ENCODE results near the gene TUBGCP5.
"Not testable (repeated sequence)": the region's sequence is repeated elsewhere in the genome, so short reads cannot be mapped to it uniquely, and the experiment has no call there.

Gene TUBGCP5

DNA sequence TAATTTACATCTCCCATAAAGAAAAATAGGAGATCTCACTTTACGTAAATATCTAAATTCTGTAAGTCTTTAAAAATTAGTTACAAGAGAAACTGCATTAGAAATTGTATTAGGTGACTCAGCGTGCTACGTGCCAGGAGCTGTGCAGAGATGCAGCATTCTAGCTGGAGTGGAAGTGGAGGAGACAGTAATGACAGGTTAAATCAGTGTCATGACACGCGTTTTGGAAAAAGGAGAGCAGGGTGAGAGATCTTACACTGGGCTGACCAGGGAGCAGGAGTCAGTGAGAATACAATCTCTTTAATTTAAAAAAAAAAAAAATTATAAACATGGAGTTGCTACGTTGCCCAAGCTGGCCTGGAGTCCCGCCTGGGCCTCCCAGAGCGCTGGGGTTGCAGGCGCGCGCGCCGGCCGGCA, 635 bp downstream of the TUBGCP5 start:
- Histone ChIP-seq H3K9ac (ENCODE audit: low read length) (peak overlapping the region; percentile 90), H3K4me3 (ENCODE audit: low read length) (peak overlapping the region; percentile 85), H3K36me3 (ENCODE audit: control insufficient read depth, insufficient read depth, low read length, severe bottlenecking) (peaks cover 28% of the 10 kb centered on the region), H3K4me1 (ENCODE audit: control insufficient read depth, insufficient read depth, low read length) (peaks cover 13% of the 10 kb centered on the region), H3K9me3 (ENCODE audit: control insufficient read depth, low read length) (no peaks in the 10 kb centered on the region), H3K27me3 (replicated peaks; ENCODE audit: control insufficient read depth, insufficient read depth, low read length) (no peaks in the 10 kb centered on the region)
- peak; percentile 66 for DNase-seq (ENCODE audit: low read depth)

GRCh38 chr15:23035964-23036566, 3.3 kb downstream of the TUBGCP5 start:
- no peak overlapping the region for H3K4me3 ChIP-seq (ENCODE audit: low read length)
- no peaks in the 10 kb centered on the region for H3K9me3 ChIP-seq (ENCODE audit: control insufficient read depth, low read length)
- H3K36me3 ChIP-seq (ENCODE audit: control insufficient read depth, insufficient read depth, low read length, severe bottlenecking) = peaks cover 51% of the 10 kb centered on the region
- no peaks in the 10 kb centered on the region for H3K27me3 ChIP-seq (replicated peaks; ENCODE audit: control insufficient read depth, insufficient read depth, low read length)
- H3K4me1 ChIP-seq (ENCODE audit: control insufficient read depth, insufficient read depth, low read length) = peaks cover 13% of the 10 kb centered on the region
- H3K9ac ChIP-seq (ENCODE audit: low read length) = peak overlapping the region; percentile 20
- peak; percentile 67 for DNase-seq (ENCODE audit: low read depth)

DNA sequence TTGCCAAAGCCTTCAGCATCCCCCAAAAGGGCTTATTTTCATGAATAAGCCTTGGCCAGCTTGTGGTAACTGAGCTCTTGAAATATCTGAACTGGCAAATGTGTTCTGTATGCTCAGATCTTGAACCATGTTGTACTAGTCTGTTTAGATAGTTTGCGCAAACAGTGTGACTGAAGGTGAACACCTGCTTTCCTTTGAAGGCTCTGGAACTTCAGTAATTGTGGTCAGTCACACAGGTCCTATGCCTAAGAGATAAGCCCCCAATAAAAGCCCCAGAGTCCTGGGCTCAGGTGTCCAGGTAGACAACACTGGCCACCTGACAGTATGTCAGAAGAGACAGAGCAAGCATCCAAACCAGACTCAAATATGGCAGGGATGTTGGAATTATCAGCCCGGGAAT, 5.4 kb downstream of the TUBGCP5 start:
- Histone ChIP-seq H3K36me3 (ENCODE audit: control insufficient read depth, insufficient read depth, low read length, severe bottlenecking) (peaks cover 72% of the 10 kb centered on the region), H3K9me3 (ENCODE audit: control insufficient read depth, low read length) (no peaks in the 10 kb centered on the region)

GRCh38 chr15:23026218-23026617, 13.2 kb downstream of the TUBGCP5 start:
- no peak for DNase-seq (ENCODE audit: low read depth)
- peaks cover 99% of the 10 kb centered on the region for H3K36me3 ChIP-seq (ENCODE audit: control insufficient read depth, insufficient read depth, low read length, severe bottlenecking)

More for the DNA sequence above, 5.4 kb downstream of the TUBGCP5 start:
- Histone ChIP-seq H3K9ac (ENCODE audit: low read length) (no peak overlapping the region), H3K4me3 (ENCODE audit: low read length) (no peak overlapping the region), H3K4me1 (ENCODE audit: control insufficient read depth, insufficient read depth, low read length) (peaks cover 9% of the 10 kb centered on the region), H3K27me3 (replicated peaks; ENCODE audit: control insufficient read depth, insufficient read depth, low read length) (no peaks in the 10 kb centered on the region)
- no peak for DNase-seq (ENCODE audit: low read depth)

DNA sequence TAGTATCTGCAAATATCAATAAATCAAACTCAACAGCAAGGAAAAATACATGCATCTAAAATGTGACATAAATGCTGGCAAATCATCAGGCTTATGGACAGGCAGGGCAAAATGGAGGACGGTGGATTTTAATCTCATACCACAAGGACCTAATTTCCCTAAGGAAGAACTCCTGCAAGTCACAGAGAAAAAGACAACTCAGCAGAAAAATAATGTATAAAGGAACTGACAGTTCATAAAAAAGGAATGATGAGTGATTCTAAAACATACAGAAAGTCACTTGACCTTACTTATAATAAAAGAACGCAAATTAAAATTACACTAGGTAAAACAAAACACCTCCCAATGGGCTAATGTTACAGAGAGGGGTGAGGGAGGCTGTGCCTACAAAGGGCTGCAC, 17.2 kb downstream of the TUBGCP5 start:
- peaks cover 97% of the 10 kb centered on the region for H3K36me3 ChIP-seq (ENCODE audit: control insufficient read depth, insufficient read depth, low read length, severe bottlenecking)
- H3K9me3 ChIP-seq (ENCODE audit: control insufficient read depth, low read length) = no peaks in the 10 kb centered on the region

More at GRCh38 chr15:23026218-23026617, 13.2 kb downstream of the TUBGCP5 start:
- H3K9ac ChIP-seq (ENCODE audit: low read length) = no peak overlapping the region
- no peak overlapping the region for H3K4me3 ChIP-seq (ENCODE audit: low read length)
- no peaks in the 10 kb centered on the region for H3K4me1 ChIP-seq (ENCODE audit: control insufficient read depth, insufficient read depth, low read length)
- H3K9me3 ChIP-seq (ENCODE audit: control insufficient read depth, low read length) = no peaks in the 10 kb centered on the region
- no peaks in the 10 kb centered on the region for H3K27me3 ChIP-seq (replicated peaks; ENCODE audit: control insufficient read depth, insufficient read depth, low read length)

DNA sequence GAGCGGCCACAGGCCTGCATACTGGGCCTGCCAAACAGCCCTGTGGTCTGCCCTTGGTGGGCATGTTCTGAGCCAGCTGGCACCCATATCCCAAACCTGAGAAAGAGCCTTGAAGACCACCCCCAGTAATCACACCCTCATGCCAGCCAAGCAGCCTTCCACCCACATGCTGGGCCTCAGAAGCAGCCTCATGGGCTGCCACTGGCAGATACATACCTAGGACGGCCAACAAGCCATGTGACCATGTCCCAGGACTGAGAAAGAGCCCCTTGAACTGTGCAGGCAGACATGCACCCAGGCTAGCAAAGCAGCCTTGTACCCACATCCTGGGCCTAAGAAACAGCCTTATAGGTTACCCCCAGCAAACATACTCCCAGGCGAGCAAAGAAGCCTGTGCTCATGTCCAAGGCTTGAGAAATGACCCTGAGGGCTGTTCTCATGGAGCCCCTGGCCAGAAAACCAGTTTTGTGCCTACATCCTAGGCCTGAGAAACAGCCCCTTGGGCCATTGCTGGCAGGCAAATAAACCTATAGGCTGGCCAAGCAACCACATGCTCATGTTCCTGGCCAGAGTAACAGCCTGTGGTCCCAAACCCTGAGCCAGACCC, 24.9 kb downstream of the TUBGCP5 start:
- DNase-seq (ENCODE audit: low read depth) = no peak
- Histone ChIP-seq H3K9me3 (ENCODE audit: control insufficient read depth, low read length) (no peaks in the 10 kb centered on the region), H3K9ac (ENCODE audit: low read length) (no peak overlapping the region), H3K4me3 (ENCODE audit: low read length) (no peak overlapping the region), H3K36me3 (ENCODE audit: control insufficient read depth, insufficient read depth, low read length, severe bottlenecking) (peaks cover 77% of the 10 kb centered on the region), H3K27me3 (replicated peaks; ENCODE audit: control insufficient read depth, insufficient read depth, low read length) (no peaks in the 10 kb centered on the region), H3K4me1 (ENCODE audit: control insufficient read depth, insufficient read depth, low read length) (no peaks in the 10 kb centered on the region)

More for the DNA sequence above, 17.2 kb downstream of the TUBGCP5 start:
- Histone ChIP-seq H3K9ac (ENCODE audit: low read length) (no peak overlapping the region), H3K27me3 (replicated peaks; ENCODE audit: control insufficient read depth, insufficient read depth, low read length) (no peaks in the 10 kb centered on the region), H3K4me1 (ENCODE audit: control insufficient read depth, insufficient read depth, low read length) (no peaks in the 10 kb centered on the region), H3K4me3 (ENCODE audit: low read length) (no peak overlapping the region)
- no peak for DNase-seq (ENCODE audit: low read depth)

- no peak for DNase-seq (ENCODE audit: low read depth)
Observed at GRCh38 chr15:23013681-23014080, 25.7 kb downstream of the TUBGCP5 start.

GRCh38 chr15:23012616-23013015, 26.8 kb downstream of the TUBGCP5 start:
- not testable (repeated sequence) for H3K27me3 ChIP-seq (replicated peaks; ENCODE audit: control insufficient read depth, insufficient read depth, low read length); H3K4me1 ChIP-seq (ENCODE audit: control insufficient read depth, insufficient read depth, low read length); H3K4me3 ChIP-seq (ENCODE audit: low read length); DNase-seq (ENCODE audit: low read depth); H3K9ac ChIP-seq (ENCODE audit: low read length); H3K9me3 ChIP-seq (ENCODE audit: control insufficient read depth, low read length)
- peaks cover 77% of the 10 kb centered on the region for H3K36me3 ChIP-seq (ENCODE audit: control insufficient read depth, insufficient read depth, low read length, severe bottlenecking)

More at GRCh38 chr15:23013681-23014080, 25.7 kb downstream of the TUBGCP5 start:
- peaks cover 77% of the 10 kb centered on the region for H3K36me3 ChIP-seq (ENCODE audit: control insufficient read depth, insufficient read depth, low read length, severe bottlenecking)
- H3K27me3 ChIP-seq (replicated peaks; ENCODE audit: control insufficient read depth, insufficient read depth, low read length) = no peaks in the 10 kb centered on the region
- H3K4me1 ChIP-seq (ENCODE audit: control insufficient read depth, insufficient read depth, low read length) = no peaks in the 10 kb centered on the region
- H3K9me3 ChIP-seq (ENCODE audit: control insufficient read depth, low read length) = no peaks in the 10 kb centered on the region
- no peak overlapping the region for H3K9ac ChIP-seq (ENCODE audit: low read length)
- no peak overlapping the region for H3K4me3 ChIP-seq (ENCODE audit: low read length)

DNA sequence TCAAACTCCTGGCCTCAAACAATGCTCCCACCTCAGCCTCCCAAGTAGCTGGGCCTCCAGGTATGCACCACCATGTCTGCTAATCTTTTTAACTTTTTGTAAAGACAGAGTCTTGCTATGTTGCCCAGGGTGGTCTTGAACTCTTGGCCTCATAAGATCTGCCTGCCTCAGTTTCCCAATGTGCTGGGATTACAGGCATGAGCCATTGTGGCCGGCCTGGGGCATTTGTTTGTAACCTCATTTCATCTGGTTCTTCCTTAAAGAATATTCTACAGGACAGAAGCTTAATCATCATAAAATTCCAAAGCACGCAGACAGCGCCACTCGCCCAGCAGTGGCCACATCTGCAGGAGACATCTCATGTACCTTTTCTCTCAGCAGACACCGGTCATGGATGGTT, 35.6 kb downstream of the TUBGCP5 start:
- peaks cover 87% of the 10 kb centered on the region for H3K36me3 ChIP-seq (ENCODE audit: control insufficient read depth, insufficient read depth, low read length, severe bottlenecking)
- no peak overlapping the region for H3K9ac ChIP-seq (ENCODE audit: low read length)
- no peaks in the 10 kb centered on the region for H3K9me3 ChIP-seq (ENCODE audit: control insufficient read depth, low read length)
- no peak for DNase-seq (ENCODE audit: low read depth)
- no peaks in the 10 kb centered on the region for H3K27me3 ChIP-seq (replicated peaks; ENCODE audit: control insufficient read depth, insufficient read depth, low read length)
- no peaks in the 10 kb centered on the region for H3K4me1 ChIP-seq (ENCODE audit: control insufficient read depth, insufficient read depth, low read length)
- no peak overlapping the region for H3K4me3 ChIP-seq (ENCODE audit: low read length)

- Histone ChIP-seq H3K9me3 (ENCODE audit: control insufficient read depth, low read length) (no peaks in the 10 kb centered on the region), H3K36me3 (ENCODE audit: control insufficient read depth, insufficient read depth, low read length, severe bottlenecking) (peaks cover 79% of the 10 kb centered on the region), H3K9ac (ENCODE audit: low read length) (no peak overlapping the region), H3K4me1 (ENCODE audit: control insufficient read depth, insufficient read depth, low read length) (no peaks in the 10 kb centered on the region), H3K27me3 (replicated peaks; ENCODE audit: control insufficient read depth, insufficient read depth, low read length) (no peaks in the 10 kb centered on the region), H3K4me3 (ENCODE audit: low read length) (no peak overlapping the region)
- no peak for DNase-seq (ENCODE audit: low read depth)
Observed at GRCh38 chr15:23002920-23003319, 36.4 kb downstream of the TUBGCP5 start.

- Histone ChIP-seq H3K27me3 (replicated peaks; ENCODE audit: control insufficient read depth, insufficient read depth, low read length) (no peaks in the 10 kb centered on the region), H3K9ac (ENCODE audit: low read length) (no peak overlapping the region), H3K36me3 (ENCODE audit: control insufficient read depth, insufficient read depth, low read length, severe bottlenecking) (peaks cover 41% of the 10 kb centered on the region), H3K4me1 (ENCODE audit: control insufficient read depth, insufficient read depth, low read length) (peaks cover 9% of the 10 kb centered on the region), H3K4me3 (ENCODE audit: low read length) (no peak overlapping the region), H3K9me3 (ENCODE audit: control insufficient read depth, low read length) (no peaks in the 10 kb centered on the region)
- DNase-seq (ENCODE audit: low read depth) = no peak
Observed at GRCh38 chr15:22995795-22996194, 43.6 kb downstream of the TUBGCP5 start.

DNA sequence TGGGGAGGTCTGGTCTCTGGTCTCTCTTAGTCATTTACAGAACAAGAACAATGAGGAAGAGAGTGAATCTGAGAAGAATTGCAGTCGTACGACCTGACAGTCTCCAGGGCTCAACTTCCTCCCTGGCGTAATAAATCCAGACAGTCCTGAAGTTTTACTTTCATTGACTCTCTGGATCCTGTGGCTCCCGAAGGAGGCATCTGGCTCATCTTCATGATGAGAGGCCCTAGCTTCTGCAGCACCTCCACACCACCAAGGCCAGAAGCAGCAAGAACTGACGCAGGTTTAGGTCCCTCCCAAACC, 47.4 kb downstream of the TUBGCP5 start:
- Histone ChIP-seq H3K4me3 (ENCODE audit: low read length) (no peak overlapping the region), H3K9me3 (ENCODE audit: control insufficient read depth, low read length) (no peaks in the 10 kb centered on the region), H3K36me3 (ENCODE audit: control insufficient read depth, insufficient read depth, low read length, severe bottlenecking) (peaks cover 21% of the 10 kb centered on the region), H3K4me1 (ENCODE audit: control insufficient read depth, insufficient read depth, low read length) (peaks cover 9% of the 10 kb centered on the region), H3K27me3 (replicated peaks; ENCODE audit: control insufficient read depth, insufficient read depth, low read length) (no peaks in the 10 kb centered on the region), H3K9ac (ENCODE audit: low read length) (no peak overlapping the region)
- DNase-seq (ENCODE audit: low read depth) = no peak
